NCI-H1417 (cell line): Measurements from ENCODE around the gene GAMT.

Experiments
- DNase-seq, 3 experiments: peaks; one replicate each; lab custom pipeline; 2025; lab: John Stamatoyannopoulos, UW

Gene GAMT

DNA sequence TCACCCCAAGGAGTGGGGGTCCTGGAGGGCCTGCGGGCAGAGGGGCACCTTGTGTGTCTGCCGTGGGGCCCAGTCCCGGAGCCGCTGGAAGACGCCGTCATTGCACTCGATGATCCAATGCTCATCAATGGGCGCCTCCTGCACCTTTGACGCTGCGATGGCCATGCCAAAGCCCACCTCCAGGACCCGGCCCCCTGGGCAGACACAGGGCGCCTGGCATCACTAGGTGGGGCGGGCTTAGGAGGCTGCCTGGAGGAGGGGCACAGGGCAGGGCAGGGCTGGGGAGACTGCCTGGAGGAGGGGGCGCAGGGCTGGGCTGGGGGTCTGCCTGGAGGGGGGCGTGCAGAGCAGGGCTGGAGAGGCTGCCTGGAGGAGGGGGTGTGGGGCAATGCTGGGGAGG, 1.6 kb downstream of the GAMT start:
- no peak for DNase-seq

DNA sequence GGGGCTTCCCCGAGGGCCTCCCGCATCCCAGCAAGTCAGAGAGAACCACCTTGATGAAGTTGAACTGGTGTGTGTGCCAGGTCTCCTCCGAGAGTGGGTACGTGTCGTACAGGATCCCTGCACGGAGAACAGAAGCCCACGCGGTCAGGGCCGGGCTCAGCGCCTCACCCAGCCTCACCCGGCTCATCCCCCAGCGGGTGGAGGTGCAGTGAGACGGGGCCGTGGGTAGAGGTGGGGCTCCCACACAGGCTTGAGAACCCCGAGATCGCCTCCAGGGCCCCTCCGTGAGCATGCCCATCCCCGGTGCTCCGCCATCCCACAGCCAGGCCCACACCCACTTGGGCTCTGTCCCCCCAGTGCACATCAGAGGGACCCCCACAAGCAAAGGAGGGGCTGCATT, 2.3 kb downstream of the GAMT start:
- DNase-seq: no peak

DNA sequence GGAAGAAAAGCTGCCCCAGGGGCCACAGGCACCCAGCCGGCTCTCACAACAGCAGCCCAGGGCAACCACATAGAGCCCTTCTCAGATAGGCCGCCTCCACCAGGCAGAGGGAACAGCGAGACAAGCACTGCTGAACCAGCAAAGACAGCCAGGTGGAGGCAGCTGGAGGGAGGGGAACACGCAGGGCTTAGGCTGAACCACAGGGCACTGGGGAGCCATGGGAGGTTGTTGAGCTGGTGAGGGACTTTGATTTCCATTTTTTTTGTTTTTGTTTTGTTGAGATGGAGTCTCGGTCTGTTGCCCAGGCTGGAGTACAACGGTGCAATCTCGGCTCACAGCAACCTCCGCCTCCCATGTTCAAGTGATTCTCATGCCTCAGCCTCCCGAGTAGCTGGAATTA, 3.5 kb downstream of the GAMT start:
- DNase-seq: no peak

DNA sequence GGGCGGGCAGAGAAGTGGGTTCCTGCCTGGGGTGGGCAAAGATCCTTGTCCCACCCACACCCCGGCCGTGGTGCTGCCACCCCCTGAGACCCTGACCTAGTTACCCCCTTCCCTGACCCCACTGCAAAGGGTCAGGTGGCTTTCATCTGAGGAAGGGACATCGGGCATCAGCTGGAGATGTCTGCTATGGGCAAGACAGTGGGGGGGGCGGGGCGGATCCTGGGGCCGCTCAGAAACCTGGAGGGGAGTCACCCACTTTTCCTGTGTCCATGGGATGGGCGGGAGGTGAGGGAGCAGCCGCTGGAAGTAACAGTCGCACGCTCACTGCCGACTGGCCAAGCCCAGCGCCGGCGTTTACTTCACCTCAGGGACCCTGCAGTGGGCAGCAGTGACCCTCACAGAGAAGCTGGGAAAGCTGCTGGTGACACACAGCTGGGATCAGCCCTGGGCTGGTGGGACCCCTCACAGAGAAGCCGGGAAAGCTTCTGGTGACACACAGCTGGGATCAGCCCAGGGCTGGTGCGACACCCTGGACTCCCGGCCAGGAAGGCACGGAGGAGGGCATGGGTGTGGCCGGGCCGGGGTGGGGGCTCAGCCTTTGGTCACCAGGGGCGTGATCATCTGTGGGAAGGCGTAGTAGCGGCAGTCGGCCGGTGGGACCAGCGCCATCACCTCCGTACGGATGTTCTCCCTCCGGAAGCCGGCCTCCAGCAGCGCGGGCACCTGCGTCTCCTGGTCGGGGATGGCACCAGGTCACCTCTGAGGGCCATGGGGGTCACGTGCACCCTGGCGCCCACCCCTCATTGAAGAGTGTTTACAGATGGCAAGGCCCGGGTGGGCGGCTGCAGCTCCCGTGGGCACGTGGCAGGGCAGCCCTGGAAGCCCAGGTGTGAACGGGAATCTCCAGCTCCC, 4.3 kb downstream of the GAMT start:
- no peak for DNase-seq

DNA sequence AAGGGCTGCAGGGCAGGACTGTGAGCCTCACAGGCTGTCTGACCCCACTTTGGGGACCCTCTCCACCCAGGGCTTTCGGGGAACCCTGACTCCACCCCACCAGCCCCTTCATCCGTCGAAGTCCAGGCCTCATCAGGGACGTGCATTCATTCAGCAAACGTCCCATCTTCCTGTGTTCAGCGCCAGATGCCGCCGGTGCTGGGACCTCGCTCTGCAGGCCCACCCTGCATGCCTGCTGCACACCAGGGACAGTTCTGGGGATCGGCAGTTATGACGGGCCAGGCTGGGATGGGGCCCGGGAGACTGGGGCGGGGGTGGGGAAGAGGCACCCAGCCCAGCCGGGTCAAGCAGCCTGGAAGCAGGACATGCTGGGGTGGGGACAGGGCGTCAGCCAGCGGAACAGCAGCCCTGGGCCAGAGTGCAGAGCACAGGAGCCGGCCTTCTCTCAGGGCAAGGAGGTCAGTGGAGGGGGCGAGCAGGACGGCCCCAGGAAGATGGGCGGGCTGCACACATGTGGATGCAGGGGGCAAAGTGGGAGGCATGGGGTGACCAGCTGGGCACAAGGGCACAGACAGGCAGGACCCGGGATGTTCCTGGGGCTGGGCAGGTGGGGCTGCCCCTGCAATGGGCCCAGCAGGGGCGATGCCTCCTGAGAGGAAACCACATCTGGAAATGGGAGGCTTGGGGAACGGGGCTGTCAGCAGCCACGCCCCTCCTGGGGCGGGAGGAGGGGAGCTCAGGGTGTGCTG, 5.1 kb downstream of the GAMT start:
- DNase-seq: no peak

DNA sequence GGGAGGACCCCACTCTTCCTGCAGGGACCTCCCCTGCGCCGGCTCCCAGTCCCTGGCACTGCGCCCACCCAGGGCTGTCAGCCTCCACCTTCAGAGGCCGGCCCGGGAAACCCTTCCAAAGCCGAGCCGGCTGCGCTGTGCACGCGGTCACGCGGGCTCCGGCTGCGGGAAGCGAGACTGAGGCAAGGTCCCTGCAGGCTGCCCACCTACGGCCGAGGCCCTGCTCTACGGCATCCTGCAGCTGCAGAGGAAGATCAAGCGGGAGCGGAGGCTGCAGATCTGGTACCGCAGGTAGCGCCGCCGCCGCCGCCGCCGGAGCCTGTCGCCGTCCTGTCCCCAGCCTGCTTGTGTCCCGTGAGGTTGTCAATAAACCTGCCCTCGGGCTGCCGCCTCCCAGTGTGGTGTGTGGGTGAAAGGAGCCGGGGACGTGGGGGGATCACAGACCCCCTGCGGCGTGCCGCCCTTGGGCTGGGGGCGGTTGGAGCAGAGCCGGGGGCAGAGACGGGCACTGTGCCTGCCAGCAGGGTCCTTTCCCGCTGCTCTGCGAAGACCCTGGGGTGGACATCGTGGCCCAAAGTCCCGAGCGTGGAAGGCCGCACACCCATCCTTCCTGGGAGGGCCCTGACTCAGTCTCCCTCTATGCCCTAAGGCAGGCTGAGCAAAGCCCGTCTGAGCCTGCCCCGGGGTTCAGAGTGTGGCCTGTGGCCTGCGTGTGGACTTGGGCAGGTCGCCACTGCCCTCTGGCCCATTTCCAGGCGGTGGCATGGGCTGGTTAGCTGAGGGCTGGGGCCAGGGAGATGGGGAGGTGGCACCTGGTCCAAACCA, 5.9 kb downstream of the GAMT start:
- no peak for DNase-seq

DNA sequence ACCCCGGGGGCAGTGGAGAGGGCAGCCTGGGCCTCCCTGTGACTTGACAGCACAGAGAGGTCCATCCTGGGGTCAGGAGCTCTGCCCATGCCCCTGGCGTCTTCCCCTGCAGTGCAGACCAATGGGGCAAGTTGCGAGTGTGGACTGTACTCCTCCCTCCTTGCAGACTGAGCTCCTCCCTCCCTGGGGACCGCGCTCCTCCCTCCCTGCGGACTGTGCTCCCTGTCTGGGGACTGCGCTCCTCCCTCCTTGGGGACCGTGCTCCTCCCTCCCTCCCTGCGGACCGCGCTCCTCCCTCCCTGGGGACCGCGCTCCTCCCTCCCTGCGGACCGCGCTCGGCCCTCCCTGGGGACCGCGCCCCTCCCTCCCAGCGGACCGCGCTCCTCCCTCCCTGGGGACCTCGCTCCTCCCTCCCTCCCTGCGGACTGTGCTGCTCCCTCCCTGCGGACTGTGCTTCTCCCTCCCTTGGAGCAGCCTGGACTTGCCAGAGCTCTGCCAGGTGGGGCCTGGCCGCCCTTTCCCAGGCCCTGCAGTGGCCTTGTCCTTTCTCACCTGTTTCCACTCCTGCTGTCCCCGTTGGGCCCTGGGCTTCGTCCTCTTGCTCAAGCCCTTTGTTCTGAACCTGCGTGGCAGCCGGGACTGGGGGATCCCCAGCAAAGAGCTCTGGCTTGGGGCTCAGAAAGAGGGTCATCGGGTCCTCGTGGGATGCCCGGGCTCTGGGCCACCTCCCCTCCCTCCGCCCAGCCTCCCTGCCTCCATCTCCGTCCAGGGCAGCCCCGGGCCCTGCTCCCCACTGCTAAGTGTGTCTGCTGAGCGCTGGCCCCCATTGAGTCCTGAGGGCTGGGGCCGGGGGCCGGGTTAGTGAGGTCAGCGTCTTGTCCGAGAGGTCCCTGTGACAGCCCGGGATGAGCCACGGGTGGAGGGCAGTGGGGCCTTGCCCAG, 6.8 kb downstream of the GAMT start:
- DNase-seq: no peak

DNA sequence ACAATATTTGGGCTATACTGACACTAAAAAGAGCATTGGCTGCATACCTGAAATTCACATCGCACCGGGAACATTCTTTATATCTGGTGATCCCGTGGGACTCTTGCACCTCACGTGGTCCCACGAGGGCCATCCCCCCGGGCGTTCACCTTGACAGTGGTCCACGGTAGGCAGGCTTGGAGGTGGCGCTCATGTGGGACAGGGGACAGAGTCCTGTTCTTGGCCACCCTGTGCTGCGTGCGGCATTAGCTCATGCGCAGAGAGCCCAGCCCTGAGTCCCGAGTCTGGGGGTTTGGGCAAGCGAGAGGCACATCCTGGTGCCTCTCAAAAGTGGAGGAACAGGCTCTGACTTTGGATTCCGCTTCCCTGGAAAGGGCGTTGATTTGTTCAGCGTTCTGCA, 7.5 kb downstream of the GAMT start:
- DNase-seq: no peak

DNA sequence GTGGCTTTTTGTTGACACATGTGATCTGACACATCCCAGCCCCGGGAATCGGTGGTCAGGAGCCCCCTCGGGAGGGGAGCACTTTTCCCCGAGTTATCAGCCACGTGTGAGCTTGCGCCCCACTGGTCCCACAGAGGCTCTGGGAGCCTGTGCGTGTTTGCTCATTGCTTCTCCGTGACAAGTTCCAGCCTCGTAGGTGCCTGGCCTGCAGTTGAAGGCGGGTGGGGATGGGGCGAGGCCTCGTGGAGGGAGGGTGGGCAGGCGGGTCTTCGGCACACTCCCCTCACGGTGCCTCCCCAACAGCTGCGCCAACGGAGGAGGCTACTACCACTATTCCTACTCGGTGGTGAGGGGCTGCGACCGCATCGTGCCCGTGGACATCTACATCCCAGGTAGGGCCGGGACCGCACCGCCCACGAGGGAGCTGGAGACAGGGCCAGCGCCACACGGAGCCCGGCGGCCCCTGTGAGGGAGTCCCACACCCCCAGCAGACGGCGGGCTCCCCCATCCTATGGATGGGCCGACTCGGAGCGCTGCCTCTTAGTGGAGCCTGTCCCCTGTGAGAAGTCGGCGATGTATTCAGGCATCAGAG, 8.3 kb downstream of the GAMT start:
- no peak for DNase-seq

DNA sequence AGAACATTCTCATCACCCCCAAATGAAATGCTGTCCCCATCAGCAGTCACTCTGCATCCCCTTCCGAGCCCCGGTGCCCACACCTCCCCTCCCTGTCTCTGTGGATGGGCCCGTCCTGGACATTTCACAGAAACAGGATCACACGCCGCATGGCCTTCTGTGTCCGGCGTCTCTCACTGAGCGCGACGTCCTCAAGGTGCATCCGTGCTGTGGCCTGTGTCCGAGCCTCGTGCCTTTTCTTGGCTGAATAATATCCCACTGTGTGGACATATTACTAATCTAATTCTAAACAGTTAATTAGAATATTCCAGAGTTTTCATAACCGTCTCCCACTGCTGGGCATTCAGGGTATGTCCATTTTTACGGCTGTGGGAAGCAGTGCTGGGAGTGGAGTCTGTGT, 8.9 kb downstream of the GAMT start:
- no peak for DNase-seq

DNA sequence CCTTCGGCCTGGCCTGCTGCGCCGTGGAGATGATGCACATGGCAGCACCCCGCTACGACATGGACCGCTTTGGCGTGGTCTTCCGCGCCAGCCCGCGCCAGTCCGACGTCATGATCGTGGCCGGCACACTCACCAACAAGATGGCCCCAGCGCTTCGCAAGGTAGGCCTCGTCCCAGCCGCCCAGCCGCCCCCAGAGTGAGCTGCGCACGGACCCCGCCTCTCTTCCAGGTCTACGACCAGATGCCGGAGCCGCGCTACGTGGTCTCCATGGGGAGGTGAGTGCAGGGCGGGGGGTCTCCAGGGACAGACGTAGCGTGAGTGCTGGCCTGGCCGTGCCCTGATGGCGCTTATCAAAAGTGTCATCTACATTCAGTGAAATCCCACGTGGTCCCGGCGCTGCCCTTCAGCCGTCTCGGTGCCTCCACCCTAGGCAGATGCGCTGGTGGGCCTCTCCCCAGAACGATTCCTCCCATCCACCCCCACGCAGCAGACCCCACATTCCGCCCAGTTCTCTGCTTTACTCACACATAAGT, 10.4 kb downstream of the GAMT start:
- DNase-seq: no peak

DNA sequence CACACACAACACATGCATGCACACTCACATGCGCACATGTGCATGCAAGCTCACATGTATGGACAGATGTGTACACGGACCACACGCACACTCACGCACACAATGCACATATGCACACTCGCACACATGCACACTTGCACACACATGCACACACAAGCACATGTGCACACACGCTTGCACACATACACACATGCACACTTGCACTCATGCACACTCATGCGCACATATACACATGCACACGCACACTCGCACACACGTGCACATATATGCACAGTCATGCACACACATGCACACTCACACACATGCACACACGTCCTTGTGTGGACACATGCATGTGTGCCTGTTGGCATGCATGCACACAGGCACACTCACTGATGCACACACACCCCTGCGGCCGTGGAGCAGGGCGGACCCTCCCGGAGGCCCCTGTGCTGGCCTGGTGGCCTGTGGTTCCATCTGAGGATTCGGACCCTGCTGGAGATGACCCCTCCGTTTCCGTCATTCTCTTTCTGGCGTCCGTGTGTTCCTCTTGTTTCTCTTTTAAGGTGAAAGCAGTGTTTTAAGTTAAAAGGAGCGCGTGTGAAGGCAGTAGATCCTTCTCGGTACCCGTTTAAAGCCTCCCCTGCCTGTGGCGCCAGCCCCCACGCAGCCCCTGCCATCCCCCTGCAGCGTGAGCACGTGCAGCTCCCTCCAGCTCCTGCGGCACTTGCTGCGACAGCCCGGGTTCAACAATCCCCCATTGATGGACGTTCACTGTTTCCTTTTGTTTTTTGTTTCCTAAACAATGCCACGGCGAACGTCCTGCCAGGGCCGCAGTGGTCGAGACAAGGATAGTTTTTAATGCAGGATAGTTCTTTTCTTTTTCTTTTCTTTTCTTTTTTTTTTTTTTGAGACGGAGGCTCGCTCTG, 12.1 kb downstream of the GAMT start:
- DNase-seq: no peak

DNA sequence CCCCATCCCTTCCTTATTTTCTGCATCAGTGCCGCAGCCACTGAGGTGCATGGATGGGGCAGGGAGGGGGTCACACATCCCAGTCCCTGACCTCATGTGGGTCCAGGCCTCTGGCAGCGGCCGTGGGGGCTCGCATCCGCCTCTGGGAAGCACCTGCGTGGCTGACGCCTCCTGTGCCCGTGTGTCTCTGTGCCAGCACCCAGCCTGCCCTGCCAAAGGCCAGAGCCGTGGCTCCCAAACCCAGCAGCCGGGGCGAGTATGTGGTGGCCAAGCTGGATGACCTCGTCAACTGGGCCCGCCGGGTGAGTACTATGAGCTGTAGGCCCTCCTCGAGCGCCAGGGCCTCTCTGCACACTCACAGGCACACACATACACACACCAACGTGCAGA, 12.7 kb downstream of the GAMT start:
- DNase-seq: no peak

DNA sequence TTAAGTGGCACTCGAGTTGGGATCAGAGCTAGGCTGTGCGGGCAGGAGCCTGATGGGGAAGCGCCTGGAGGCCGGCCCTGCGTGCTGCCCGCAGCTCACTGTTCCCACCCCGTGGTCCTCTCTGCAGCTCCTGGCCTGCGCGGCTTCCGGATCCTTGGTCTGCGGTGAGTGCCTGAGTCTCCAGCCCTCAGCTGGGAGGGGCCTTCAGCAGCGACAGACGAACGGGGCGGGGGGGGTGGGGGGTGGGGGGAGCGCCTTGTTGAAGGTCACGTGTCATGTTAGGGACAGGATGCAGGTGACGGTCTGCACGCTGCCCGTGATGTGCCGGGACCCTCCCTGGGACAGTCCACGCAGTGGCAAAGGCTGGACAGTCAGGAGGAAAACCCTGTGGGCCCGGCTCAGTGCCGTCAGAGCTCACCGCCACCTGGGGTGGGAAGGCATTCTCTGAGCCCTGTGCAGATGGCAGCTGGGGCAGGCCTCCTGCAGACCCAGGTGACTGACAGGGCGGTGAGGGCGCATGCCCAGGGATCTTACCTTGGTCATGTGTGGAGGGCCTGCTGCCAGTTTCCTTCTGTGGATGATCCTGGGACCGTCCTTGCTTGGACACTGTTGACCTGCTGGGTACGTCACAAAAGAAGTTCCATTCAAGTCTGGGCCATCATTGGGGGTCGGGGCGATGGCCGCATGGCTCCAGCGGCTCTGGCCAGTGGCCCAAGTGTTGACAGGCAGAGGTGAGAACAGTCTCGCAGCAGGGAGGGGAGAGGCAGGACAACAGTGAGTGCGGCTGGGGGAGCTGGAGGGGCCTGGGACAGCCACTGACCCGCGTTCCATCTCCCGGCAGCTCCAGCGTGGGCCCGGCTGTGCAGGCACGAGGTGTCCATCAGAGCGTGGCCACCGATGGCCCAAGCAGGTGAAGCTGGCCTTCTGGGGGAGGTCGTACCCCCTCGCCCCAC, 13.4 kb downstream of the GAMT start:
- no peak for DNase-seq

DNA sequence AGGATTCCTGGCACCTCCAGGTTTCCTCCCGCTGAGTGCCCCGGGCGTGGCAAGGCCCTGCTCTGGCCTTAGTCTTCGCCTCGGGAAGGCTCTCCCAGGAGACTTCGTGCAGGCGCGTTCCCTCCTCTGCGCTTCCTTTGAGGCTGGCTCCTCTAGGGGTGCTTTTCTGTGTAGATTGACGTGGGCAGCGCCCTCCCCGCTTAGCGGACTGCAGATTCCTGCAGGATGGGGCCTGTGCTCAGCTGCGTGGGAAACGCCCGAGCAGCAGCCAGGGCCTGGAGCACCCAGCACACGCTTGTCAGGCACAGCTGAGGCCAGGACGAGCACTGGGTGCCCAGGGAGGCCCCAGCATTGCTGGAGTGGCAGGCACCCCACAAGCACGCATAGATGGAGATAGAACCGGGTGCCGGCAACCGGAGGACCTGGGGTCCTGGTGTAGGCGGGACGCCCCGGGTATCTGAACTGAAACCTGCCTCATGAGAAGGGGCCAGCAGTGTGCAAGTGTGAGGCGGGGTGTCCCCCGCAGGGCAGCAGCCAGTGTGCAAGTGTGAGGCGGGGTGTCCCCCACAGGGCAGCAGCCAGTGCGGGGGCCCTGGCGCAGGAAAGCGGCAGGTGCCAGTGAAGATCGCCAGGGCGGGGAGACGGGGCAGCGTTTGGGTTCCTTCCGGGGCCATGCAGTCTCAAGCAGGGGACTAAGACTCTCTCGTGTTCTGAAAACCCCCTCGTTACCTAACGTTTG, 14.2 kb downstream of the GAMT start:
- DNase-seq: no peak

DNA sequence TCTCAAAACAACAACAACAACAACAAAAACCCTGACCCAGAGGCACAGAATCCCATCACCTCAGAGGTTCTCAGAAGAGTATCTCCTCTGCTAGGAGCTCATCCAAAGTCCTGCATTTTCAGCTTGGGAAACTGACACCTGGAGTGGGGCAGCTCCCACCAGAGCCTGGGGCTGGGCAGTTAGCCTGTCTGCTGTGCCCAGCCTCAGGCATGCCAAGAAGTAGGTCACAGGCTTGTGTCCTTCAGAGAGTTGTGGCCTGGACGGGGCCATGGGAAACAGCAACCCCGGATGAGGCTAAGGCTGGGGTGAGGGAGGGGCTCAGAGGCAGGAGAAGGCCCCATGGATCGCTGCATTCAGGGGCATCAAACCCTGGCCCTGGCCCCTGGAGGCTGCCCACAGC, 15.5 kb downstream of the GAMT start:
- no peak for DNase-seq

DNA sequence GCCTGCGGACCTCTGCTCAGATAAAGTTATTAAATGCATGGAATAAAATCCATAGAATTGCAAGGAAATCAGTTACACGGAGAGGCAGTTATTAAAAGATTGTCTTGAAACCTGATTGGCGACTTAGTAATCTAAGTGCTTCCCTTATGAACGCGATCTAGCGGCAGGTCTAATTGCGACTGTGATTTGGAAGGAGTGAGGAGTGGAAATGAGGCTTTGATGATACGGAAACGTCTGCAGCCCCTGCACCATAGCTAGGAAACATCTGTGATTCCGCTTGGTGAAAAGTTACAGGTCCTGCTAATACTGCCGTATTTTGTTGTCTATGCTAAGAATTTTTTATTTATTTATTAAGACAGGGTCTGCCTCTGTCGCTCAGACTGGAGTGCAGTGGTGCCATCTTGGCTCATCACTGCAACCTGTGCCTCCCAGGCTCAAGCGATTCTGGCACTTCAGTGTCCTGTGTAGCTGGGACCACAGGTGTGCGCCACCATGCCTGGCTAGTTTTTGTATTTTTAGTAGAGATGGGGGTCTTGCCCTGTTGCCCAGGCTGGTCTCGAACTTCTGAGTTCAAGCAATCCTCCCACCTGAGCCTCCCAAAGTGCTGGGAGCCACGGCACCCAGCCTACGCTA, 16.7 kb downstream of the GAMT start:
- DNase-seq: peak in 1 of 3 experiments; percentile 33
